IPS DF 6.9 (cell line): Measurements from ENCODE around the gene DISP3.

Experiments
- DNase-seq: peaks from one replicate; pipeline ENCODE4 v3.0.0-alpha.2; 2013; ENCODE audit warnings: low read depth, low spot score
- H3K27ac ChIP-seq: one replicate; pipeline ENCODE4 v1.5.1; 2013; ENCODE audit warnings: low read length, control low read depth
- H3K27me3 ChIP-seq: 2 replicates; pipeline ENCODE4 v1.6.1; 2013; ENCODE audit warnings: mild to moderate bottlenecking, low read length; ENCODE audit not compliant: control insufficient read depth, insufficient read depth
- H3K36me3 ChIP-seq: 2 replicates; pipeline ENCODE4 v1.6.1; 2013; ENCODE audit warnings: low read length; ENCODE audit not compliant: control insufficient read depth, insufficient read depth
- H3K4me1 ChIP-seq: 2 replicates; pipeline ENCODE4 v1.6.1; 2013; ENCODE audit warnings: low read length; ENCODE audit not compliant: control insufficient read depth, insufficient read depth
- H3K4me3 ChIP-seq: 2 replicates; pipeline ENCODE4 v1.5.1; 2013; ENCODE audit warnings: mild to moderate bottlenecking, low read length
- H3K9me3 ChIP-seq: 2 replicates; pipeline ENCODE4 v1.6.1; 2013; ENCODE audit warnings: low read length, inconsistent platforms; ENCODE audit not compliant: control insufficient read depth, insufficient read depth
- WGBS: extraction: QIAGEN DNeasy Blood & Tissue Kit; methylation state at CpG from one replicate; pipeline ENCODE4 v1.1.7; 2013; ENCODE audit warnings: mixed read lengths, missing lambda C conversion rate; ENCODE audit not compliant: insufficient read length, insufficient coverage; 5-methylcytosine and 5-hydroxymethylcytosine counted together

Gene DISP3

DNA sequence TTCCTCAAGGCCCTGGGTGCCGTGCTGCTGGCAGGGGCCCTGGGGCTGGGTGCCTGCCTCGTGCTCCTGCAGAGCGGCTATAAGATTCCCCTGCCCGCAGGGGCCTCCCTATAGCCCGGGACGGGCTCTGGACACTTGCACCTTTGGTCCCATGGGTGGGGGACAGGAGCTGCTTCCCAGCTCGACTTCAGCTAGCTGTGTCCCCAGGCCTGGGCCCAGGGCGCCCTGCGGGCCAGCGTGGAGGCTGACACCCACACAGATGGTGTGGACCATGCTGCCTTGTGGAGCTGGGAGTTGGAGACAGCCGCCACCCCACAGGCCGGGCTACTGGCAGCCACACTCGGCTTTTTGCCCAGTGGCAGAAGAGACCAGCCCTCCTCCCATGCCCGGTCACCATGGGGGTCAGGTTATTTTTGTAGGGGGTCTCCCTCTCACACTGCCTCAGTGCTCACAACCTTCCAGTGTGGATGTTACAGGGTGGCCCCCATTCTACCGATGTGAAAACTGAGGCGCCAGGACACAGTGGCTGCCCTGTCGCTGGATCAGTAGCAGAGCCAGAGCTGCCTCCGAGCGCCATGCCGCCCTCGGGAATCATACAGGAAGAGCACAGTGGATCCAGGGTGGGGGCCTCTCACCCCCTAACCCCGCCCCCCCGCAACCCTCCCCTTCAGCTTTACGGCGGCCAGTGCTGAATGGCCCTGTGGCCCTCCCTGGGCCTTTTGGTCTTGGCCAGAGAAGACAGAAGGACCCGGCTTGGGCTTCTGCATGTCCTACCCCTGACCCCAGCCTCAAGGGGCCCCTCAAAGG lies 57.8 kb downstream of the DISP3 start:
- Histone ChIP-seq H3K27me3 (no peaks in the 10 kb centered on the region), H3K4me3 (no peak overlapping the region), H3K9me3 (no peaks in the 10 kb centered on the region), H3K27ac (no peak overlapping the region), H3K36me3 (no peaks in the 10 kb centered on the region; the same call in 1 of the 2 replicates), H3K4me1 (peaks cover 3% of the 10 kb centered on the region; the same call in 1 of the 2 replicates)
- no CpG with 5 or more reads among the region's 26 CpGs for WGBS
- DNase-seq: no peak

DNA sequence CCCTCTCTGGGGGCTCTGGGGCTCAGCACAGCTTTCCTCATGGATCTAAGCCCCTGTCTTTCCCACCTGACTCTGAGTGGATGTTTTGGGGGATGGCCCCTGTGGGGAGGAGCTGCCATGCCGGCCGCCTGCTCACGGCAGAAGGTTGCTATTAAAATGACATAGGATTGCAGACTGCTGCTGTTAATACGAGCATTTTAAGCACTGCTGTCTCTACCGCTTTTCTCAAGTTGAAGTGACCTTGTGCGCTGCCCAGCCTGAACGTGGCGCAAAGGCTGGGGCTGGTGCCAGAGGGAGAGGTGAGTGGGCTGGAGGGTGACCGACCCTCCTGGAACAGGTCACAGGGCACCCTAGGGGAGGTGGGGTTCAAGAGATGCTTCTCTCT lies 58.4 kb downstream of the DISP3 start:
- Histone ChIP-seq H3K4me3 (no peak overlapping the region), H3K27ac (no peak overlapping the region), H3K36me3 (no peaks in the 10 kb centered on the region; the same call in 1 of the 2 replicates), H3K27me3 (no peaks in the 10 kb centered on the region), H3K4me1 (peaks cover 3% of the 10 kb centered on the region; the same call in 1 of the 2 replicates), H3K9me3 (no peaks in the 10 kb centered on the region)
- WGBS: no CpG with 5 or more reads among the region's 9 CpGs
- DNase-seq: no peak

DNA sequence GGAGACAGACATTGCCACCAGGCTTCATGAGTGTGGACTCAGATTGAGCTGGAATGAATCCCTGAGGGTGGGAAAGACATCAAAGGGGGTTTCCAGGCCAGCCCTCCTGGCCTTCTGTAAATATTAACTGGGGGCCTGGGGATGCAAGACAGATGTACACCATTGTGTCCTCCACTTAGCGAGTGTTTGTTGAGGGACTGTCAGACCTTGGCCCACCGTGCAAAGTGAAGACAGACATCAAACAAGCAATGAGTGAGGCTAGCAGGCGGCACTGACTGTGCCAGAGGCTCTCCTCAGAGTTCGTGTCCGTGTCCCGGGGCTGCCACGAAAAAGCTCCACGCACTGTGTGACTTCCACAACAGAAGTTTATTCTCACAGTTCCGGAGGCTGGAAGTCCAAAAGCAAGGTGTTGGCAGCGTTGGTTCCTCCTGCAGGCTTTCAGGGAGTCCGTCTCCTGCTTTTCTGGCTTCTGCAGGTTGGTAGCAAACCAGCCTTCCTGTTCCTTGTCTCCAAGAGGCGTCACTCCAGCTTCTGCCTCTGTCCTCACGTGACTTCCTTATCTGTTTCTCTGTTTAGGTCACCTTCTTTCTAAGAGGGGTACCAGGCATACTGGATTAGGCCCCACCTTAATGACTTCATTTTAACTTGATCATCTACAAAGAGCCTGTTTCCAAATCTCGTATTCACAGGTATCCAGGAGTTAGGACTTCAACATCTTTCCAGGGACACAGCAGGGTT lies 59.1 kb downstream of the DISP3 start:
- H3K4me1 ChIP-seq: peaks cover 3% of the 10 kb centered on the region; the same call in 1 of the 2 replicates
- H3K27me3 ChIP-seq: no peaks in the 10 kb centered on the region
- WGBS: no CpG with 5 or more reads among the region's 14 CpGs
- H3K36me3 ChIP-seq: no peaks in the 10 kb centered on the region; the same call in 1 of the 2 replicates
- no peak overlapping the region for H3K27ac ChIP-seq
- no peaks in the 10 kb centered on the region for H3K9me3 ChIP-seq
- no peak overlapping the region for H3K4me3 ChIP-seq
- DNase-seq: no peak

DNA sequence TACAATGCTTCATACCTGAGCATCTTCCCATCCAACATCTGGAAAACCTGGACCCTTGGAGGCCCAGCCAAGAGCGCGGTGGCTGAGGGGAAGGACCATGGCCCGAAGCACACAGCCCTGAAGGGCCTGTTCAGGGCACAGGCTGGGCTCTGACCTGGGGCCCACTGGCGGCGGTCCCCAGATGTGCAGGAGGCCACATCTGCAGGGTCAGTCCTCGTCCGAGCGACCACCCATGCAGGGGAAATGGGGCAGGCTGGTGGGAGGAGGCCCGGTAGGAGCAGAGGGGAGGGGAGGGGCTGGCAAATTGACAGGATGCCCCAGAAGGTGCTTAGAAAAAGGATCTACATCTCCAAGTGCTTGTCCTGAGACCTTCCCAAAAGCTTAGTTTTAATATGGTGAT lies 59.9 kb downstream of the DISP3 start:
- Histone ChIP-seq H3K27me3 (no peaks in the 10 kb centered on the region), H3K4me1 (peaks cover 3% of the 10 kb centered on the region; the same call in 1 of the 2 replicates), H3K4me3 (no peak overlapping the region), H3K9me3 (no peaks in the 10 kb centered on the region), H3K27ac (no peak overlapping the region), H3K36me3 (no peaks in the 10 kb centered on the region; the same call in 1 of the 2 replicates)
- WGBS: no CpG with 5 or more reads among the region's 9 CpGs
- DNase-seq: no peak

DNA sequence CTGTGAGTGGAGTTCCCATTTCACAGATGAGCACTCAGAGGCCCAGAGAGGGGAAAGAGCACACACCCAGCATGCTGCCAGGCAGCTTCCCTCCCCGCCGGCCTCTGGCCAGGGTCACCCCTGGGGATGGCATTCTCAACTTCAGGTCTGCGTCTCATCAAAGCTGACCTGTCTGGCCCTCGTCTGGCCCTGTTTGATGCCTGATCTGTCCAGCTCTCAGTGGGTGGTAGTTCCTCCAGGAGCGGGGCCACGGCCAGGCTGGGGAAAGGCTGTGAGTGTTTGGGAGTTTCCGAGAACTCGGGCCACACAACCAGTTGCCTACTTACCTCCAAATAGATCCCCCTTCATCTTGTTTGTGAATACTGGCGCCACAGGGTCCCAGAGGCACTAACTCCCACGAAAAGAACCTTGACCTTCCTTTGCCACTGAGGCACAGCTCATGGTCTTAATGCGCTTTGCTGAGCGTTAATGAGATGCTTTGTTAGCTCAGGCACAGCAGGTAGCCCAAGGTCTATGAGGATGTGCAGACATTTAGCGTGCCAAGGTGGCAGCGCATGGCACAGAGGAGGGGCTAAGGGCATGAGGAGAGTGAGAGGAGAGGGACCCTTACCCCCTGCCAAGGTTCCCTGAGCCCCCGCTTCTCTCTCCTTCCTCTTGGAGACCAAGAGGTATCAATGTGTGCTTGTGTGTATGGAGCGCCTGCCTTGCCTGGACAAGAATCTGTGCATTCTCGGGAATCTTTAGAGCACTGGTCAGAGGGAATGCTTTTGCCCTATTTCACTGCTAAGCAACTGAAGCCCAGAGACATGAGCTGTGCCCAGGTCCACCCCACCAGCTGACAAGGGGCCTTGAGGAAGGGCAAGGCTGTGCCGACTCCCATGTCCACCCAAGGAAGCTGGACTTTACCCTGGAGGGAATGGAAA lies 61.2 kb downstream of the DISP3 start:
- no peaks in the 10 kb centered on the region for H3K27me3 ChIP-seq
- H3K27ac ChIP-seq: no peak overlapping the region
- WGBS: no CpG with 5 or more reads among the region's 18 CpGs
- no peak for DNase-seq
- H3K36me3 ChIP-seq: no peaks in the 10 kb centered on the region; the same call in 1 of the 2 replicates
- H3K4me1 ChIP-seq: peaks cover 3% of the 10 kb centered on the region; the same call in 1 of the 2 replicates
- no peak overlapping the region for H3K4me3 ChIP-seq
- no peaks in the 10 kb centered on the region for H3K9me3 ChIP-seq

DNA sequence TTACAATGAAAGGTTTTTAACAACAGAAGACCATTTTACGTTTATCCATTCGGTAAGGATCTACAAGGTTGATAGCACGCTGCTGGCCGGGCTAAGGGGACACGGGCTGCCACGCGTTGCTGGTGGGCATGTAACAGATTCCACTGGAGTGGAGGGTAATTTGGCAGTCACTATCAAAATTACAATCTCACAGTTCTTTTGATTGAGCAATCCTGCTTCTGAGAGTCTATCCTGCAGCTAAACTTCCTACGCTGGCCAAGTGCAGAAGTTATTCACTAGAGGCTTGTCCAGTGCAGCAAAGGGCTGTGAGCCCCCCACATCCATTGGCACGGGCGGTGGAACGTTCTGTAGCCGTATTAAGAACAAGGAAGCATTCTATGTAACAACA lies 61.8 kb downstream of the DISP3 start:
- no peaks in the 10 kb centered on the region; the same call in 1 of the 2 replicates for H3K36me3 ChIP-seq
- no peaks in the 10 kb centered on the region for H3K27me3 ChIP-seq
- H3K27ac ChIP-seq: no peak overlapping the region
- WGBS: no CpG with 5 or more reads among the region's 12 CpGs
- H3K9me3 ChIP-seq: no peaks in the 10 kb centered on the region
- no peak overlapping the region for H3K4me3 ChIP-seq
- peaks cover 3% of the 10 kb centered on the region; the same call in 1 of the 2 replicates for H3K4me1 ChIP-seq
- no peak for DNase-seq

DNA sequence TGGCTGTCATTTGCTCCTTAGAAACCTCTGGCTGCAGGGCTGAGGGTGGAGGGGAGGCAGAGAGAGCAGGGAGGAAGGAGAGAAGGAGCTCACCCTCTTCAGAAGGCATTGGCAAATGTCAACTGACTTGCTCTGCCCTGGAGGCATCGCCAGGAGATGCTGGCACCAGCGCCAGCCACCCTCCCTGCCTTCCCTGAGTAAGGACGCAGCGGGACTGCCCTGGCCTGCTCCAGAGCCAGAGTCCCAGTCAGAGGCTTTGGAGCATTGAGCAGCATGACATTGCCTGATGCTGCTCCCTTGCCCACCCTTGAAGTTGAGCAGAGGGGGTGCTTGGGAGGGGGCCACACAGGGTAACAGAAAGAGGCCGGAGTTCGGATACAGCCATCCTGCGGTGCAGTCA lies 62.3 kb downstream of the DISP3 start:
- Histone ChIP-seq H3K27ac (no peak overlapping the region), H3K4me3 (no peak overlapping the region; the same call in 1 of the 2 replicates), H3K36me3 (no peaks in the 10 kb centered on the region; the same call in 1 of the 2 replicates), H3K4me1 (peaks cover 3% of the 10 kb centered on the region; the same call in 1 of the 2 replicates), H3K27me3 (no peaks in the 10 kb centered on the region), H3K9me3 (no peaks in the 10 kb centered on the region)
- no CpG with 5 or more reads among the region's 7 CpGs for WGBS
- DNase-seq: no peak

DNA sequence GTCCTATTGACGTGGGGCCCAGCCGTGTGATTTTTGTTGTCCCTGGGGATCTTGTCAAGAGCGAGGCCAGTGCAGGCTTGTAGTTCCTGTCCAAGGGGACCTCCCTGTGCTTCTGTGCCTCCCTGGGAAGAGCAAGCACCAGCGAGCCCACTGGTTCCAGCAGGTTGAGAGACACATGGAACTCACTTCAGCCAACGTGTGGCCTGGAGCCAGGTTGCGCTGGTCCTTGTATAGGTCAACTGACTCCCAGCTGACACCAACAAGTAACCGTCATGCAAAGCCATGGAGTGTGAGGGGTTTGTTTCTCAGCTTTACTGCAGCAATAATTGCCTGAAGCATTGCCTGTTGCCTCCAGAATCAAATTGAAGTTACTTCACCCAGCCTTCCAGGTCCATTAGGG lies 63.0 kb downstream of the DISP3 start:
- Histone ChIP-seq H3K27ac (no peak overlapping the region), H3K4me3 (no peak overlapping the region), H3K9me3 (no peaks in the 10 kb centered on the region), H3K27me3 (no peaks in the 10 kb centered on the region), H3K36me3 (no peaks in the 10 kb centered on the region), H3K4me1 (peaks cover 3% of the 10 kb centered on the region; the same call in 1 of the 2 replicates)
- WGBS: no CpG with 5 or more reads among the region's 7 CpGs
- DNase-seq: no peak

DNA sequence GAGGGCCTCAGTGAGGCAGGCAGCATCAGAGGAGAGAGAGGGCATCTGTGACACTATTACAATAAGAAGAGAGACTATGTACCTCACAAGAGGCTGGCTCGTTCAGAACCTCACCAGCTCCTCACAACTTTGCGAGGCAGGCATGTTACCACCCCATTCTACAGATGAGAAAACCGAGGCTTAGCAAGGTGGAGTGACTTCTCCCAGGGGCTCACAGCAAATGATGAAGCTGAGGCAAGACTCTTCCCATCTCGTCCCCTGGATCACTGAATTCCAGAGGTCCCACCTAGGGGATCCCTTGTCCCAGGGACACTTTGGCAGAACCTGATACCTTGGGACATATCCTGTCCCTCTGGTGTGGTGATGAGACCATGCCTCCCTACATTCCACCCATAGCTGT lies 64.4 kb downstream of the DISP3 start:
- no peak for DNase-seq
- Histone ChIP-seq H3K27me3 (no peaks in the 10 kb centered on the region), H3K9me3 (no peaks in the 10 kb centered on the region), H3K4me1 (peaks cover 3% of the 10 kb centered on the region; the same call in 1 of the 2 replicates), H3K36me3 (no peaks in the 10 kb centered on the region), H3K4me3 (no peak overlapping the region), H3K27ac (no peak overlapping the region)
- no CpG with 5 or more reads among the region's 4 CpGs for WGBS

DNA sequence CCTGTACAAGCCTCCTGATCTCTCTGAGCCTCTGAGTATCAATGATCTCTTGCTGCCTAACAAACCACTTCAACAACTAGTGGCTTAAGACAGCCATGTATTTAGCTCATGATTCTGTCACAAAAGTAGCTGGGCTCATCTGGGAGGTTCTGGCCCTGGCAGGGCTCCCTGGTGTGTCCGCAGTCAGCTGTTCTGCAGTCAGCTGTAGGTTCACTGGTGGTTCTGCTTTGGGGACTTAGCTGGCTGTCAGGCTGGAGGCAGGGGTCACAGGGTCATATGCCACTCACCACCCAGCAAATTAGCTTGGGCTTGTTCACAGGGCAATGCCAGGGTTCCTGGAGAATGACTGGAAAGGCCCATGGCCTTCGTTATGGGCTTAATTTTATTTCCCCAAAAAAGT lies 64.8 kb downstream of the DISP3 start:
- H3K4me3 ChIP-seq: no peak overlapping the region
- H3K4me1 ChIP-seq: peaks cover 3% of the 10 kb centered on the region; the same call in 1 of the 2 replicates
- H3K27ac ChIP-seq: no peak overlapping the region
- no peak for DNase-seq
- H3K36me3 ChIP-seq: no peaks in the 10 kb centered on the region
- H3K9me3 ChIP-seq: no peaks in the 10 kb centered on the region
- H3K27me3 ChIP-seq: no peaks in the 10 kb centered on the region
- WGBS: no CpG with 5 or more reads among the region's 2 CpGs
